Ovary (tissue), 3 donors: ENCODE data around the gene BCORL1.

Source experiments
- EP300 ChIP-seq: sonication (generic); formaldehyde crosslinking; IDR thresholded peaks from one replicate; pipeline ENCODE4 v1.6.1; 2017; ENCODE audit warnings: antibody characterized with exemption
- TF ChIP-seq, protein P1 (sequence below), 3 donors: fragments of 450-650 bp in 2 of 3; fragments of 200-600 bp in 1 of 3; IDR thresholded peaks; one replicate each; pipeline versions ENCODE4 v1.5.1 to v1.8.0; 2016 to 2022; ENCODE audit warnings: antibody characterized with exemption in 3 of 3, mild to moderate bottlenecking in 1 of 3
- donor health status: DM: no; HTN: no; CAD: no.

DNA sequence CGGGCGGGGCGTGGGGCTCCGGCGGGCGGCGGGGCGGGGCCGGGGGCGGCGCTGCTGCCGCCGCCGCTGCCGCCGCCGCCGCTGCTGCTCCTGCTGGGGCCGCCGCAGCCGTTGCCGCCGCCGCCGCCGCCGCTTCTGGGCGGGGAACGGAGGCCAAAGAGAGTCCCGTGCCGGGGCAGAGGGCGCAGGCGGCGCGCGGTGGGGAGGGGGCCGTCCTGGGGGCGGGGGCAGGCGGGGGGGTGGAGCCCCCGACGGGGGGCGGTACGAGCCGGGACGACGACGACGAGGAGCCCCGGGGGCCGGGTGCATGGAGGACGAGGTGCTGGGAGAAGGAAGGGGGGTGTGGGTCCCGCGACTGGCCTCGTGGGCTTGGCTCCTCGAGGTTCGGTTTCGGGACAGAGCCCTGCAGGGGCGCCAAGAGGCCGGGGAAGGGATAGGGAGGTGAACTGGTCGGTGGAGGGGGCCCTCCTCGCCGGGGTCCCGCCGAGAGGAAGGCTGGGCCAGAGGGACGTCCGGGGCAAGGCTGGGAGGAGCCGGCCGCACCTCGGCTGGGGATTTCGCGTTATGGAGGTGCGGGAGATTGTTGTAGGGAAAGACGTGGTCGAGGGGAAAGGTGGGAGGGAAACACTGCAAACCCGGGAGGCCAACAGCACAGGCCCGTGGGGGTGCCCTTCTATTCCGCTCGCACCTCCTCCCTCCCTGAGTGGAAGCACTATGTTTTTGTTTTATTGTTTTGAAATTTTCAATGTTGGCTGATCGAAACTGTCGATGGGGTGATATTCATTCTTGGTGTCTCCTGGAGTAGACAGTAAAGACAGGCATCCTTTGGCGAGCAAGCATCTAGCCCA lies 1.9 kb downstream of the BCORL1 start:
- TF ChIP-seq, protein P1, sequence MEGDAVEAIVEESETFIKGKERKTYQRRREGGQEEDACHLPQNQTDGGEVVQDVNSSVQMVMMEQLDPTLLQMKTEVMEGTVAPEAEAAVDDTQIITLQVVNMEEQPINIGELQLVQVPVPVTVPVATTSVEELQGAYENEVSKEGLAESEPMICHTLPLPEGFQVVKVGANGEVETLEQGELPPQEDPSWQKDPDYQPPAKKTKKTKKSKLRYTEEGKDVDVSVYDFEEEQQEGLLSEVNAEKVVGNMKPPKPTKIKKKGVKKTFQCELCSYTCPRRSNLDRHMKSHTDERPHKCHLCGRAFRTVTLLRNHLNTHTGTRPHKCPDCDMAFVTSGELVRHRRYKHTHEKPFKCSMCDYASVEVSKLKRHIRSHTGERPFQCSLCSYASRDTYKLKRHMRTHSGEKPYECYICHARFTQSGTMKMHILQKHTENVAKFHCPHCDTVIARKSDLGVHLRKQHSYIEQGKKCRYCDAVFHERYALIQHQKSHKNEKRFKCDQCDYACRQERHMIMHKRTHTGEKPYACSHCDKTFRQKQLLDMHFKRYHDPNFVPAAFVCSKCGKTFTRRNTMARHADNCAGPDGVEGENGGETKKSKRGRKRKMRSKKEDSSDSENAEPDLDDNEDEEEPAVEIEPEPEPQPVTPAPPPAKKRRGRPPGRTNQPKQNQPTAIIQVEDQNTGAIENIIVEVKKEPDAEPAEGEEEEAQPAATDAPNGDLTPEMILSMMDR (IDR thresholded peaks at IDR 0.05) = no peak
- no peak for TF ChIP-seq EP300
